Bladder microvascular endothelial cell (primary cell): ENCODE measurements around the gene PLSCR4. TPM values are rescaled to one million over a fixed set of nuclear protein-coding genes. Genes with fewer than 3 reads are reported as not detected.

Experiments
- total RNA-seq: library from RNA; depleted of rRNA; stranded (reverse); fragments of >200 nt; gene quantifications from 2 replicates; pipeline ENCODE4 v1.2.3, GENCODE V29; 2014

The PLSCR4 gene
- 40.0 and 693 TPM in 2 replicates for total RNA-seq

DNA sequence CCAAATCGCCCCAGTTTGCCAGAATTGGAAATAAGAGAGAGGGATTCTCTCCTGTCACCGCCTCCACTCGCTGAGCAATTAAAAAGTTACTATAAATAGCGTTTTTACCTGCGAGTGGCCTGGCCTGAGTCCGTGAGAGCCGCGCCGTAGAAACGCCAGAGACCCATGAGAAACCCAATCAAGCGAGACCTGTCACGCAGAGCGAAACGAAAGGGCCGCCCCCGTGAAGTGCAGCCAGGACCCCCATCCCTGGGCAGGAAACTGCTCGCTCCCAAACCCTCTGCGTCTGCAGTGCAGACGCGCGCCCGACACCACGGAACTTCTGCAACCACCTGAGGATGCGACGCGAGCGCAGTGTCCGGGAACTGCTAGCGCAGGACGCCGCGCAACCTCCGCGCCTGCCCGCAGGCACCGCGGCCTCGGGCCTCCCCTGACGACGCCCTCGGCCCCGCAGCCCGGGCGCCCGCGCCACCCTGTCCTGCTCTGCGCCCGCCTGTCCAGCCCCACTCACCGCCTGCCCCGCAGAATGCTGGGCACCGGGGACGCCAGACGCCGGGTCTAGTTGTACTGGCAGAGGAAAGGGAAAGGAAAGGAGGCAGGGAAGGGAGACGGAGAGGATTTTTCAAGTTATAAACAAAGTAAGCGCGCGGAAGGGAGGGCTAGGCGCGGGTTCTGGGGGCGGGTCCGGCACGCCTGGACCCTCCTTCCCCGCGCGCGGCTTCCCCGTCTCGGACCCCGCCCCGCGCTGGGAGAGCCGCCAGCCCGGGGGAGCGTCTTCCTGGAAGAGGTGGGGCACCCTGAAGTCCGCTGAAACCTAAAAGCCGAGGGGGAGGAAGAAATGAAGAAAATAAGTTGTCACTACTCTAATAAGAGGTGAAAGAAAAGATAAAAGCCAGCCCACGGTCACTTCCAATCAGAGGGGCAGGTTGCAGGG lies at the start of gene PLSCR4:
PLSCR4 (minus strand) TSS at position 657 of the 934 bp plus-strand sequence. CDS start 29,034 bp downstream, outside the sequence.

GRCh38 chr3:146160964-146161662 lies 89.8 kb downstream of the PLSCR4 start, which contains the start of gene PLOD2:
TSS of gene PLOD2 (minus strand) at chr3:146161184. CDS start at chr3:146160989, 195 bp downstream.

Other genes with a start within 250 kb of the PLSCR4 start
- gene PLOD2, start 89.9 kb downstream of the PLSCR4 start, total RNA-seq: 69.6 and 223 TPM in 2 replicates
- 0.31 TPM in 1 of 2 replicates, not detected in the other for gene PLSCR2, start 218.5 kb upstream of the PLSCR4 start, total RNA-seq